ENCODE measurements around the gene ANO8. TPM values are rescaled to one million over a fixed set of nuclear protein-coding genes. Genes with fewer than 3 reads are reported as not detected.

The ANO8 gene
- total and polyA plus RNA-seq, 2 of the 13 experiments (the other 11 are each of a cell fraction or from before 2014, with no cell fraction given) = 1.8 to 3.5 TPM

DNA sequence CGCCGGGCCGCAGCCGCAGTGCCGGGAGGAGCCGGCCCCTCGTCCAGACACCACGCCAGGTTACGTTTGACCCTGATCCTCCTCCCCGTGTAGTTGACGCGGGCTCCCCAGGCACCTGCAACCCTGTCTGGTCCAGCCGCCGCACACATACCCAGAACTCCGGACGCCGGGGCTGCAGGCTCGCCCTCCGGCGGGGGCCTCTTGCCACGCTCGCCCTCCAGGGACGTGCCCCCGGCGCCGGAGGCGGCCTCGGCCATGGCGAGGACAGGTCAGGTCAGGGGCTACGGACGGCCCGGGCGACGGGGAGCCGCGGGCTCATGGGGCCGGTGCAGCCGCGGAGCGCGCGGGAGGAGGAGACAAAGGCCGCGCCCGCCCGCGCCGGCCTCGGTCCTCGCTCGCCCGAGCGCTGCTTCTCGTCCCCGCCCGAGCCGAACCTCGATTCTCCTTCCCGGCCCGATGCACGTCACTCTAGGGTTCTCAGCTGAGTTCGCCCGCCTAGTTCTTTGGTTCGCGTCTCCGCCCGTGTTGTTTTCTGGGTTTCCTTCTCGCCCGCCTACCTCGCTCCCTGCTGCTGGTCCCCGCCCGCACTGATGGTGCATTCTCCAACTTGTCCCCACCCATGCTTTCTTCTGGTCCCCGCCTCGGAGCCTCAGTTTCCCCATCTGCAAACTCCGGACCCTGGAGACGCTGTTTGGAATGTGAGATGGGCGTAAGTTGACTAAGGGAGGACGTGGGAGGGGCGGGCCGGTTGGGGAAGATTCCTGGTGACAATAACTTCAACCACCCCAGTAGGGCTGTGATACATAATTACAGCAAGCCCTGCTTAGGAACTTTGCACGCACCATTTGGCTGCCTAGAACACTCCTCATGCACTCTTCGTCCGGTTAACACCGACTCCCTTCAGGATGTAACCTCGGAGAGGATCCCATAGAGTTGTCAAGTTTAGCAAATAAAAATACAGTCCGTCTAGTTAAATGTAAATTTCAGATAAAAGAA lies at the start of gene ANO8 (continued):
- TF ChIP-seq, protein P1, sequence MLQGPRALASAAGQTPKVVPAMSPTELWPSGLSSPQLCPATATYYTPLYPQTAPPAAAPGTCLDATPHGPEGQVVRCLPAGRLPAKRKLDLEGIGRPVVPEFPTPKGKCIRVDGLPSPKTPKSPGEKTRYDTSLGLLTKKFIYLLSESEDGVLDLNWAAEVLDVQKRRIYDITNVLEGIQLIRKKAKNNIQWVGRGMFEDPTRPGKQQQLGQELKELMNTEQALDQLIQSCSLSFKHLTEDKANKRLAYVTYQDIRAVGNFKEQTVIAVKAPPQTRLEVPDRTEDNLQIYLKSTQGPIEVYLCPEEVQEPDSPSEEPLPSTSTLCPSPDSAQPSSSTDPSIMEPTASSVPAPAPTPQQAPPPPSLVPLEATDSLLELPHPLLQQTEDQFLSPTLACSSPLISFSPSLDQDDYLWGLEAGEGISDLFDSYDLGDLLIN (CRISPR knock-in tag; IDR thresholded peaks at IDR 0.05; ENCODE audit: borderline replicate concordance) = no peak
- peak; percentile 51; the same call in 1 of the 2 replicates for TF ChIP-seq ZNF441 (CRISPR knock-in tag; IDR thresholded peaks at IDR 0.05; ENCODE audit: borderline replicate concordance)
- TF ChIP-seq, protein P2, sequence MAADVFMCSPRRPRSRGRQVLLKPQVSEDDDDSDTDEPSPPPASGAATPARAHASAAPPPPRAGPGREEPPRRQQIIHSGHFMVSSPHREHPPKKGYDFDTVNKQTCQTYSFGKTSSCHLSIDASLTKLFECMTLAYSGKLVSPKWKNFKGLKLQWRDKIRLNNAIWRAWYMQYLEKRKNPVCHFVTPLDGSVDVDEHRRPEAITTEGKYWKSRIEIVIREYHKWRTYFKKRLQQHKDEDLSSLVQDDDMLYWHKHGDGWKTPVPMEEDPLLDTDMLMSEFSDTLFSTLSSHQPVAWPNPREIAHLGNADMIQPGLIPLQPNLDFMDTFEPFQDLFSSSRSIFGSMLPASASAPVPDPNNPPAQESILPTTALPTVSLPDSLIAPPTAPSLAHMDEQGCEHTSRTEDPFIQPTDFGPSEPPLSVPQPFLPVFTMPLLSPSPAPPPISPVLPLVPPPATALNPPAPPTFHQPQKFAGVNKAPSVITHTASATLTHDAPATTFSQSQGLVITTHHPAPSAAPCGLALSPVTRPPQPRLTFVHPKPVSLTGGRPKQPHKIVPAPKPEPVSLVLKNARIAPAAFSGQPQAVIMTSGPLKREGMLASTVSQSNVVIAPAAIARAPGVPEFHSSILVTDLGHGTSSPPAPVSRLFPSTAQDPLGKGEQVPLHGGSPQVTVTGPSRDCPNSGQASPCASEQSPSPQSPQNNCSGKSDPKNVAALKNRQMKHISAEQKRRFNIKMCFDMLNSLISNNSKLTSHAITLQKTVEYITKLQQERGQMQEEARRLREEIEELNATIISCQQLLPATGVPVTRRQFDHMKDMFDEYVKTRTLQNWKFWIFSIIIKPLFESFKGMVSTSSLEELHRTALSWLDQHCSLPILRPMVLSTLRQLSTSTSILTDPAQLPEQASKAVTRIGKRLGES (CRISPR knock-in tag; IDR thresholded peaks at IDR 0.05; ENCODE audit: borderline replicate concordance) = no peak
- TF ChIP-seq, protein P3, sequence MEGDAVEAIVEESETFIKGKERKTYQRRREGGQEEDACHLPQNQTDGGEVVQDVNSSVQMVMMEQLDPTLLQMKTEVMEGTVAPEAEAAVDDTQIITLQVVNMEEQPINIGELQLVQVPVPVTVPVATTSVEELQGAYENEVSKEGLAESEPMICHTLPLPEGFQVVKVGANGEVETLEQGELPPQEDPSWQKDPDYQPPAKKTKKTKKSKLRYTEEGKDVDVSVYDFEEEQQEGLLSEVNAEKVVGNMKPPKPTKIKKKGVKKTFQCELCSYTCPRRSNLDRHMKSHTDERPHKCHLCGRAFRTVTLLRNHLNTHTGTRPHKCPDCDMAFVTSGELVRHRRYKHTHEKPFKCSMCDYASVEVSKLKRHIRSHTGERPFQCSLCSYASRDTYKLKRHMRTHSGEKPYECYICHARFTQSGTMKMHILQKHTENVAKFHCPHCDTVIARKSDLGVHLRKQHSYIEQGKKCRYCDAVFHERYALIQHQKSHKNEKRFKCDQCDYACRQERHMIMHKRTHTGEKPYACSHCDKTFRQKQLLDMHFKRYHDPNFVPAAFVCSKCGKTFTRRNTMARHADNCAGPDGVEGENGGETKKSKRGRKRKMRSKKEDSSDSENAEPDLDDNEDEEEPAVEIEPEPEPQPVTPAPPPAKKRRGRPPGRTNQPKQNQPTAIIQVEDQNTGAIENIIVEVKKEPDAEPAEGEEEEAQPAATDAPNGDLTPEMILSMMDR (CRISPR knock-in tag; IDR thresholded peaks at IDR 0.05) = 0 out of 2 replicates have a peak, but pooled peaks have one; percentile 23
- 0 out of 2 replicates have a peak, but pooled peaks have one; percentile 54 for TF ChIP-seq ZNF121 (CRISPR knock-in tag; IDR thresholded peaks at IDR 0.05)
- TF ChIP-seq, protein P4, sequence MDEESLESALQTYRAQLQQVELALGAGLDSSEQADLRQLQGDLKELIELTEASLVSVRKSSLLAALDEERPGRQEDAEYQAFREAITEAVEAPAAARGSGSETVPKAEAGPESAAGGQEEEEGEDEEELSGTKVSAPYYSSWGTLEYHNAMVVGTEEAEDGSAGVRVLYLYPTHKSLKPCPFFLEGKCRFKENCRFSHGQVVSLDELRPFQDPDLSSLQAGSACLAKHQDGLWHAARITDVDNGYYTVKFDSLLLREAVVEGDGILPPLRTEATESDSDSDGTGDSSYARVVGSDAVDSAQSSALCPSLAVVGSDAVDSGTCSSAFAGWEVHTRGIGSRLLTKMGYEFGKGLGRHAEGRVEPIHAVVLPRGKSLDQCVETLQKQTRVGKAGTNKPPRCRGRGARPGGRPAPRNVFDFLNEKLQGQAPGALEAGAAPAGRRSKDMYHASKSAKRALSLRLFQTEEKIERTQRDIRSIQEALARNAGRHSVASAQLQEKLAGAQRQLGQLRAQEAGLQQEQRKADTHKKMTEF (CRISPR knock-in tag; IDR thresholded peaks at IDR 0.05) = no peak
- TF ChIP-seq ZFYVE20 (CRISPR knock-in tag; IDR thresholded peaks at IDR 0.05; ENCODE audit: borderline replicate concordance, low read depth) = no peak
- TF ChIP-seq LCORL (IDR thresholded peaks at IDR 0.05) = no peak
- TF ChIP-seq LCORL (CRISPR knock-in tag; IDR thresholded peaks at IDR 0.05) = peak; percentile 84
- TF ChIP-seq JARID2 (CRISPR knock-in tag; IDR thresholded peaks at IDR 0.05; ENCODE audit: insufficient replicate concordance) = no peak
- TF ChIP-seq, protein P5, sequence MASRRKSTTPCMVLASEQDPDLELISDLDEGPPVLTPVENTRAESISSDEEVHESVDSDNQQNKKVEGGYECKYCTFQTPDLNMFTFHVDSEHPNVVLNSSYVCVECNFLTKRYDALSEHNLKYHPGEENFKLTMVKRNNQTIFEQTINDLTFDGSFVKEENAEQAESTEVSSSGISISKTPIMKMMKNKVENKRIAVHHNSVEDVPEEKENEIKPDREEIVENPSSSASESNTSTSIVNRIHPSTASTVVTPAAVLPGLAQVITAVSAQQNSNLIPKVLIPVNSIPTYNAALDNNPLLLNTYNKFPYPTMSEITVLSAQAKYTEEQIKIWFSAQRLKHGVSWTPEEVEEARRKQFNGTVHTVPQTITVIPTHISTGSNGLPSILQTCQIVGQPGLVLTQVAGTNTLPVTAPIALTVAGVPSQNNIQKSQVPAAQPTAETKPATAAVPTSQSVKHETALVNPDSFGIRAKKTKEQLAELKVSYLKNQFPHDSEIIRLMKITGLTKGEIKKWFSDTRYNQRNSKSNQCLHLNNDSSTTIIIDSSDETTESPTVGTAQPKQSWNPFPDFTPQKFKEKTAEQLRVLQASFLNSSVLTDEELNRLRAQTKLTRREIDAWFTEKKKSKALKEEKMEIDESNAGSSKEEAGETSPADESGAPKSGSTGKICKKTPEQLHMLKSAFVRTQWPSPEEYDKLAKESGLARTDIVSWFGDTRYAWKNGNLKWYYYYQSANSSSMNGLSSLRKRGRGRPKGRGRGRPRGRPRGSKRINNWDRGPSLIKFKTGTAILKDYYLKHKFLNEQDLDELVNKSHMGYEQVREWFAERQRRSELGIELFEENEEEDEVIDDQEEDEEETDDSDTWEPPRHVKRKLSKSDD (CRISPR knock-in tag; IDR thresholded peaks at IDR 0.05; ENCODE audit: low read depth) = peak; percentile 19; the same call in 1 of the 2 replicates
- TF ChIP-seq SP140L (CRISPR knock-in tag; IDR thresholded peaks at IDR 0.05; ENCODE audit: borderline replicate concordance) = no peak
- no peak for TF ChIP-seq RFX5 (IDR thresholded peaks at IDR 0.05; ENCODE audit: low read depth, low read length)
- TF ChIP-seq ZNF616 (CRISPR knock-in tag; IDR thresholded peaks at IDR 0.05; ENCODE audit: low read depth) = peak; percentile 66; the same call in 1 of the 2 replicates
